GM19193 (cell line): ENCODE data around the gene DERA.

Experiments used
- POLR2A ChIP-seq: IDR thresholded peaks from 4 replicates; pipeline ENCODE4 v1.6.1; 2011; ENCODE audit not compliant: insufficient read depth, insufficient read length; ENCODE audit errors: extremely low read depth

Gene DERA

GRCh38 chr12:16027002-16027401 lies 115.9 kb downstream of the DERA start:
- no peak for TF ChIP-seq POLR2A

- TF ChIP-seq POLR2A = no peak
Observed at GRCh38 chr12:16030744-16031143, 119.6 kb downstream of the DERA start.

GRCh38 chr12:16034136-16034817 lies 123.1 kb downstream of the DERA start:
- TF ChIP-seq POLR2A = no peak

GRCh38 chr12:16036073-16036472 lies 124.9 kb downstream of the DERA start:
- no peak for TF ChIP-seq POLR2A

- TF ChIP-seq POLR2A = no peak
Observed at GRCh38 chr12:16037533-16037932, 126.4 kb downstream of the DERA start.

- no peak for TF ChIP-seq POLR2A
Observed at GRCh38 chr12:16043480-16043879, 132.3 kb downstream of the DERA start.

GRCh38 chr12:16046266-16046665 lies 135.1 kb downstream of the DERA start:
- no peak for TF ChIP-seq POLR2A

- no peak for TF ChIP-seq POLR2A
Observed at GRCh38 chr12:16048511-16048910, 137.4 kb downstream of the DERA start.

- no peak for TF ChIP-seq POLR2A
Observed at GRCh38 chr12:16056910-16057309, 145.8 kb downstream of the DERA start.

- TF ChIP-seq POLR2A = no peak
Observed at GRCh38 chr12:16062611-16063010, 151.5 kb downstream of the DERA start.

- no peak for TF ChIP-seq POLR2A
Observed at GRCh38 chr12:16063726-16064125, 152.6 kb downstream of the DERA start.

GRCh38 chr12:16070113-16070512 lies 159.0 kb downstream of the DERA start:
- TF ChIP-seq POLR2A = no peak

- no peak for TF ChIP-seq POLR2A
Observed at GRCh38 chr12:16072678-16073077, 161.5 kb downstream of the DERA start.

- no peak for TF ChIP-seq POLR2A
Observed at GRCh38 chr12:16074894-16075293, 163.8 kb downstream of the DERA start.

GRCh38 chr12:16075887-16076286 lies 164.8 kb downstream of the DERA start:
- no peak for TF ChIP-seq POLR2A

GRCh38 chr12:16076557-16076956 lies 165.4 kb downstream of the DERA start:
- no peak for TF ChIP-seq POLR2A
